ENCODE results near the gene FARSB.

DNA sequence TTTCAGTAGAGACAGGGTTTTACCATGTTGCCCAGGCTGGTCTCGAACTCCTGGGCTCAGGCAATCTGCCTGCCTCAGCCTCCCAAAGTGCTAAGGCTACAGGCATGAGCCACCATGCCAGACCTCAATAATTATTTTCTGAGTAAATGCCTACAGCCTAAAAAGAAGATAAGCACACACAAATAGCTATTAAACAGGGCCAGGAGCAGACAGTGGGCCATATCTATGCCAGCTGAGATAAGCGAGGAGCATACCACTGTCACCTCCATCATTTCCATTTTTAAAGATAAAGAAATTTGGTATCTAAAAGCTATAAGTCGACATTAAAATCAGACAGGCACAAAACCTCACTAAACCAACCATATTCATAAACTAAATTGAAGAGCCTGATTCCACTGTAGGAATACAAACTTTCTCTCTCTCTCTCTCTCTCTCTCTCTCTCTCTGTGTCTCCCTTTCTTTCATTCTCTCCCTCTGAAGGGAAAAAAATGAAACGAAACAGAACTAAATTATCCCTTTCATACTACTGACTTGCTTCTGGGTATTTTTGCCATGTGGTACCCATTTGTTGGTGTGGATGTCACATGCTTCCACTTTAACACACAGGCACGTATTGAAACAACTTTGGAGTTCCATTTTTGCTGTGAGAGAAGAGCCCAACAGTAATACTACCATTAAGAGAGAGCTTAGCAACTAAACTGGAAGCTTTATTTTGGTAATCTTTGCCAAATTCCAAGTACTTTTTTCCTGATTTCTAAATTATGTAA, 51.0 kb downstream of the FARSB start:
- TF ChIP-seq EZH2phosphoT487 (IDR thresholded peaks at IDR 0.05): no peak
- TF ChIP-seq, protein P1, sequence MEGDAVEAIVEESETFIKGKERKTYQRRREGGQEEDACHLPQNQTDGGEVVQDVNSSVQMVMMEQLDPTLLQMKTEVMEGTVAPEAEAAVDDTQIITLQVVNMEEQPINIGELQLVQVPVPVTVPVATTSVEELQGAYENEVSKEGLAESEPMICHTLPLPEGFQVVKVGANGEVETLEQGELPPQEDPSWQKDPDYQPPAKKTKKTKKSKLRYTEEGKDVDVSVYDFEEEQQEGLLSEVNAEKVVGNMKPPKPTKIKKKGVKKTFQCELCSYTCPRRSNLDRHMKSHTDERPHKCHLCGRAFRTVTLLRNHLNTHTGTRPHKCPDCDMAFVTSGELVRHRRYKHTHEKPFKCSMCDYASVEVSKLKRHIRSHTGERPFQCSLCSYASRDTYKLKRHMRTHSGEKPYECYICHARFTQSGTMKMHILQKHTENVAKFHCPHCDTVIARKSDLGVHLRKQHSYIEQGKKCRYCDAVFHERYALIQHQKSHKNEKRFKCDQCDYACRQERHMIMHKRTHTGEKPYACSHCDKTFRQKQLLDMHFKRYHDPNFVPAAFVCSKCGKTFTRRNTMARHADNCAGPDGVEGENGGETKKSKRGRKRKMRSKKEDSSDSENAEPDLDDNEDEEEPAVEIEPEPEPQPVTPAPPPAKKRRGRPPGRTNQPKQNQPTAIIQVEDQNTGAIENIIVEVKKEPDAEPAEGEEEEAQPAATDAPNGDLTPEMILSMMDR (IDR thresholded peaks at IDR 0.05): no peak
- TF ChIP-seq EZH2 (IDR thresholded peaks at IDR 0.05): no peak

Measured in neural progenitor cell (in vitro differentiated cells).